ENCODE results near the gene CIDEB.

CIDEB gene

DNA sequence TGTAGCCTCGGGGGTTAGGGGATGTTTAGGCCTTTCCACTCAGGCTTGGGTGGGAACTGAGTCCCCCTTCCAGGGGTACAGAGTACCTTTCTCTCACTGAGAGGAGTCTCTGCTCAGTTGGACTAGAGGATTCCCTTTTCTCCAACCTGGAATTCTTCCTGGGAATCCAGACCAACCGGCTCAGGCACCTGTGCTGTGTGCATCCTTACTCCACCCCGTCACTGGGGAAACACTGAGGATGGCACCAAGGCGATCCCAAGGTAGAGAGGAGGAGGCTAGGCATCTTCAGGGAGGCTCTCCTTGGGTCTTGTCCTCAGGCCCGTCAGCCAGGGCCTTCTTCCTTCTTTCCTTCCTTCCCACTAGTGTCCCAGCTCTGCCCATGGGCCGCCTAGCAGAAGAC, 43.9 kb downstream of the CIDEB start:
- Histone ChIP-seq H3K27ac (ENCODE audit: low read depth, low read length) (no peak overlapping the region), H3K4me1 (ENCODE audit: control insufficient read depth, insufficient read depth, low read length) (peaks cover 6% of the 10 kb centered on the region; the same call in 1 of the 2 replicates), H3K4me3 (ENCODE audit: low read depth, low read length) (no peak overlapping the region), H3K36me3 (ENCODE audit: control insufficient read depth, insufficient read depth, low read length) (peaks cover 22% of the 10 kb centered on the region), H3K27me3 (ENCODE audit: control insufficient read depth, insufficient read depth, low read length) (no peaks in the 10 kb centered on the region), H3K9me3 (ENCODE audit: control insufficient read depth, insufficient read depth, low read depth, low read length) (no peaks in the 10 kb centered on the region), H3K9ac (ENCODE audit: low read length) (no peak overlapping the region)

GRCh38 chr14:24262821-24263733, 44.7 kb downstream of the CIDEB start, which contains the start of gene TGM1:
Gene TGM1, minus strand, starts transcription at chr14:24263177. Its CDS starts 825 bp downstream, at chr14:24262352.
- Histone ChIP-seq H3K4me1 (ENCODE audit: control insufficient read depth, insufficient read depth, low read length) (peaks cover 9% of the 10 kb centered on the region; the same call in 1 of the 2 replicates), H3K9ac (ENCODE audit: low read length) (no peak within 1 kb of the TSS)

DNA sequence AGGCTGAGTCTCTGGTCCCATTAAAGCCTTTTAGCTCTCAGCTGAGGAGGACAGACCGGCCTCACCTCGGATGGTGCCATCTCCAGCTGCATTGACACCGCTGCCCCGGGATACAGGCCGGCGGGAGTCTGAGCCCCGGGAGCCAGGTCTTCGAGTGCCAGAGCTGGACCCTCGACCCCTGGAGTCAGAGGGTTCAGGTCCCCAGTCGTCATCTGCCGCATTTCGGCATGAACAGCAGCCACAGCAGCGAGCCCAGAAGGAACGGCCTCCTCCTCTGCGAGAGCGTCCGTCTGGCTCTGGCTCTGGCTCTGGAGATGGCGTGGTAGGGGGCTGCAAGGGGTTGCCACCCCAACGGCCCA, 45.8 kb downstream of the CIDEB start:
- H3K9me3 ChIP-seq (ENCODE audit: control insufficient read depth, insufficient read depth, low read depth, low read length) = no peaks in the 10 kb centered on the region
- H3K27me3 ChIP-seq (ENCODE audit: control insufficient read depth, insufficient read depth, low read length) = no peaks in the 10 kb centered on the region
- H3K27ac ChIP-seq (ENCODE audit: low read depth, low read length) = no peak overlapping the region
- no peak overlapping the region for H3K4me3 ChIP-seq (ENCODE audit: low read depth, low read length)
- H3K4me1 ChIP-seq (ENCODE audit: control insufficient read depth, insufficient read depth, low read length) = peaks cover 9% of the 10 kb centered on the region; the same call in 1 of the 2 replicates
- peaks cover 14% of the 10 kb centered on the region for H3K36me3 ChIP-seq (ENCODE audit: control insufficient read depth, insufficient read depth, low read length)
- no peak overlapping the region for H3K9ac ChIP-seq (ENCODE audit: low read length)

More at GRCh38 chr14:24262821-24263733, 44.7 kb downstream of the CIDEB start, which contains the start of gene TGM1:
- no peak within 1 kb of the TSS for H3K27ac ChIP-seq (ENCODE audit: low read depth, low read length)
- H3K4me3 ChIP-seq (ENCODE audit: low read depth, low read length) = no peak within 1 kb of the TSS
- peaks cover 22% of the 10 kb centered on the region for H3K36me3 ChIP-seq (ENCODE audit: control insufficient read depth, insufficient read depth, low read length)
- no peaks in the 10 kb centered on the region for H3K27me3 ChIP-seq (ENCODE audit: control insufficient read depth, insufficient read depth, low read length)
- no peaks in the 10 kb centered on the region for H3K9me3 ChIP-seq (ENCODE audit: control insufficient read depth, insufficient read depth, low read depth, low read length)

GRCh38 chr14:24261256-24261968, 46.4 kb downstream of the CIDEB start:
- Histone ChIP-seq H3K9me3 (ENCODE audit: control insufficient read depth, insufficient read depth, low read depth, low read length) (no peaks in the 10 kb centered on the region), H3K4me3 (ENCODE audit: low read depth, low read length) (no peak overlapping the region), H3K27ac (ENCODE audit: low read depth, low read length) (no peak overlapping the region), H3K27me3 (ENCODE audit: control insufficient read depth, insufficient read depth, low read length) (no peaks in the 10 kb centered on the region), H3K4me1 (ENCODE audit: control insufficient read depth, insufficient read depth, low read length) (peaks cover 9% of the 10 kb centered on the region; the same call in 1 of the 2 replicates), H3K9ac (ENCODE audit: low read length) (no peak overlapping the region), H3K36me3 (ENCODE audit: control insufficient read depth, insufficient read depth, low read length) (peaks cover 9% of the 10 kb centered on the region)

DNA sequence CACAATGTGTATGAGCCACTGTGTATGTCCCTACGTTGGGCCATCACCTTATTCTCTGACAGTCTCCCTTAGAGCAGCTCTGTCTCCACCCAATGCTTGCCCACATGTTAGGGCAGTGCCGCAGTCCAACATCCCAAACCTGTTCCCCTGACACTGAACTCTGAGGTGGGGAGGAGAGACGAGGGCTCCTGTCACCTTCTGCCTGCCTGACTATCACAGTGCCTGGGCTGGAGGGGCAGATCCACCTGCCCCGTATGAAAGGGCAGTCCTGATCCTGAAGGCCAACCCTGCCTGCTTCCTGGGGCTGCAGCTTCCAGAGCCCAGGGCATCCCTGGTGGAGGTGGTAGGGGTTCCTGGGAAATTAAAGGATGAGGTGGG, 47.0 kb downstream of the CIDEB start:
- Histone ChIP-seq H3K27me3 (ENCODE audit: control insufficient read depth, insufficient read depth, low read length) (no peaks in the 10 kb centered on the region), H3K27ac (ENCODE audit: low read depth, low read length) (no peak overlapping the region), H3K4me3 (ENCODE audit: low read depth, low read length) (no peak overlapping the region), H3K36me3 (ENCODE audit: control insufficient read depth, insufficient read depth, low read length) (peaks cover 2% of the 10 kb centered on the region), H3K9ac (ENCODE audit: low read length) (no peak overlapping the region), H3K4me1 (ENCODE audit: control insufficient read depth, insufficient read depth, low read length) (peaks cover 9% of the 10 kb centered on the region; the same call in 1 of the 2 replicates), H3K9me3 (ENCODE audit: control insufficient read depth, insufficient read depth, low read depth, low read length) (no peaks in the 10 kb centered on the region)

- Histone ChIP-seq H3K4me1 (ENCODE audit: control insufficient read depth, insufficient read depth, low read length) (peaks cover 9% of the 10 kb centered on the region; the same call in 1 of the 2 replicates), H3K9ac (ENCODE audit: low read length) (no peak overlapping the region), H3K27ac (ENCODE audit: low read depth, low read length) (no peak overlapping the region), H3K4me3 (ENCODE audit: low read depth, low read length) (no peak overlapping the region), H3K9me3 (ENCODE audit: control insufficient read depth, insufficient read depth, low read depth, low read length) (no peaks in the 10 kb centered on the region), H3K27me3 (ENCODE audit: control insufficient read depth, insufficient read depth, low read length) (no peaks in the 10 kb centered on the region), H3K36me3 (ENCODE audit: control insufficient read depth, insufficient read depth, low read length) (peaks cover 3% of the 10 kb centered on the region)
These were observed 47.6 kb downstream of the CIDEB start for GRCh38 chr14:24260026-24260779.

DNA sequence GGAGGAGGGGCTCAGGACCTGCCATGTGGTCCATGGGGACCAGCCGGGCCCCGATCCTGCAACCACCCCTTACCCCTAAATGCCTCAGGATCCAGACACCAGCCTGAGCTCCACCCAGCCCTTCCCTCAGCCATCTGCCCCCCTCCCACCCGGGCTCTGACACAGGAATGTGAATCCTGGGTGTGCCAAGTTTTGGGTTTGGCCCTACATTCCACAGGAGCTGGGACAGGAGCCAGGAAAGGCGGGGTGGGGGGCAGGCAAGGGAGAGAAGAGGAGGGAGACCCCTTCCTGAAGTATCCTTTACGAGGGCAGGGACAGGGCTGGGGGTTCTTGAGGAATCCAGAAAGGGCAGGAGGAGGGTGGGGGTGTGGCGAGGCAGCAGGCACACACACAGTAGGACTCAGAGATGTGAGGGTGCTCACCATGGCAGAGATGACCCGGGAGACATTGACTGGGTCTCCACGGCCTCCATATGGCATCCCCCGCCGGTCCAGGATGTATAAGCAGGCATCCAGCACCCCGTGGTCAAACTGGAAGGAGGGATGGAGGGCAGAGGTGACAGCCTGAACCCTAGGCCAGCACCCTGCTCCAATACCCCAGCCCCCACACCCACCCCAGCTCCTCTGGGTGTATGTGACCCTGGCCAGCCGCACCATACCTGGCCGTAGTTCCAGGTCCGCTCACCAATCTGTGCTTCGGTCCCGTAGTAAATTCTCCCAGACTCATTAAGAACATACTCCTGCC, 48.3 kb downstream of the CIDEB start:
- peaks cover 9% of the 10 kb centered on the region; the same call in 1 of the 2 replicates for H3K4me1 ChIP-seq (ENCODE audit: control insufficient read depth, insufficient read depth, low read length)
- no peak overlapping the region for H3K27ac ChIP-seq (ENCODE audit: low read depth, low read length)
- peaks cover 5% of the 10 kb centered on the region; the same call in 1 of the 2 replicates for H3K36me3 ChIP-seq (ENCODE audit: control insufficient read depth, insufficient read depth, low read length)
- no peak overlapping the region for H3K9ac ChIP-seq (ENCODE audit: low read length)
- no peak overlapping the region for H3K4me3 ChIP-seq (ENCODE audit: low read depth, low read length)
- no peaks in the 10 kb centered on the region for H3K27me3 ChIP-seq (ENCODE audit: control insufficient read depth, insufficient read depth, low read length)
- no peaks in the 10 kb centered on the region for H3K9me3 ChIP-seq (ENCODE audit: control insufficient read depth, insufficient read depth, low read depth, low read length)

DNA sequence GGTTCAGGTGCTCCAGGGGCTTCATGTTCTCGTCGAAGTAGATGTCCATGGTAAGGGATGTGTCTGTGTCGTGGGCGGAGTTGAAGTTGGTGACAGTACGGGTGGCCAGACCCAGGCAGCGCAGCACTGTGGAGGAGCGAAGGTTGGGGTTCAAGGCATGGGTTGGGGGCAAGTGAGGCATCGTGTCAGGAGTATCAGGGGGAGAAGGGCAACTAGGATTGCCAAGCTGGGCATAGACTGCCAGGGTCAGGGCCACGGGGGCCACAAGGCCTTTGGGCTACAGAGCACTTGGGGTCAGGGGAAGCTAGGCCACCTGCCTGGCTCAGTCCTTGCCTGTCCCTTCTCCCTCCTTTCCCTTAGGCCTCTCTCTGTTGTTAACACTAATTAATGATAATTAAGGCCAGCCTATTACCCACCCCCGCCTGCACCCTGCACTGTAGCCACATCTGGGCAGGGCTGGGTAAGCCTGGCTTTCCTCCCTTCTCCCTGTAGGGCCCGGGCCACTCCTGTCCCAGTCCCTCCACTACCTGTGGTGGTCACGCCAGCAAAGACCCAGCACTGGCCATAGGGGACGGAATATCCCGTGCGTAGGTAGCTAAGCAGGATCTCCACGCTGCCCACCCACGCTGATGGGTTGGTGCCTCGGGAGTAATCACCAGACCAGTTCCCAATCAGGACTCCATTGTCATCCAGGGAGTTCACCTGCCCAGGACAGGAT, 49.1 kb downstream of the CIDEB start:
- Histone ChIP-seq H3K27me3 (ENCODE audit: control insufficient read depth, insufficient read depth, low read length) (no peaks in the 10 kb centered on the region), H3K4me3 (ENCODE audit: low read depth, low read length) (no peak overlapping the region), H3K36me3 (ENCODE audit: control insufficient read depth, insufficient read depth, low read length) (peaks cover 5% of the 10 kb centered on the region; the same call in 1 of the 2 replicates), H3K4me1 (ENCODE audit: control insufficient read depth, insufficient read depth, low read length) (peaks cover 9% of the 10 kb centered on the region; the same call in 1 of the 2 replicates), H3K9me3 (ENCODE audit: control insufficient read depth, insufficient read depth, low read depth, low read length) (no peaks in the 10 kb centered on the region), H3K27ac (ENCODE audit: low read depth, low read length) (no peak overlapping the region), H3K9ac (ENCODE audit: low read length) (no peak overlapping the region)

DNA sequence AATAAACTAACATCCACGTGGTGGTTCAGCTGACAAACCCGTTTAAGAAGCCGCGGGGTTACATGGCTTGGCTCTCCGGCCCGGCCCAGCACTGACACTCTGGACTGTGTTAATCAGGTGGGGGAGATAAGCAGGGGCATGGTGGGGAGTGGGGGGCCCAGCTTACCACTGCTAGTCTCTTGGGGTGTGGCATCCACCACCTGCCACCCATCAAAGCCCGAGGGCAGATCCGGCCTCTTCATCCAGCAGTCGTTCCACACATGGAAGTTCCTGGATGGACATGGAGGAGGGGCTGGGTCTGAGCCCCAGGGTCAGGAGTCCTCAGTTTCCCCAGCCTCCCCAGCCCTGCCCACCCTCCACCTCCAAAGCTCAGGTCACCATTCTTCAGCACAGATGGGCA, 49.7 kb downstream of the CIDEB start:
- Histone ChIP-seq H3K9ac (ENCODE audit: low read length) (no peak overlapping the region), H3K27ac (ENCODE audit: low read depth, low read length) (no peak overlapping the region), H3K4me3 (ENCODE audit: low read depth, low read length) (no peak overlapping the region), H3K27me3 (ENCODE audit: control insufficient read depth, insufficient read depth, low read length) (no peaks in the 10 kb centered on the region), H3K36me3 (ENCODE audit: control insufficient read depth, insufficient read depth, low read length) (peaks cover 5% of the 10 kb centered on the region; the same call in 1 of the 2 replicates), H3K9me3 (ENCODE audit: control insufficient read depth, insufficient read depth, low read depth, low read length) (no peaks in the 10 kb centered on the region), H3K4me1 (ENCODE audit: control insufficient read depth, insufficient read depth, low read length) (peaks cover 7% of the 10 kb centered on the region; the same call in 1 of the 2 replicates)

Measured in HUES6 (cell line).